NT2/D1 (cell line): ENCODE measurements around the gene TBKBP1.

Experiments
- SUZ12 ChIP-seq: IDR thresholded peaks from 2 replicates; pipeline ENCODE4 v1.6.1; 2011; ENCODE audit not compliant: insufficient read length, insufficient read depth; ENCODE audit errors: extremely low read depth
- YY1 ChIP-seq: IDR thresholded peaks from 2 replicates; pipeline ENCODE4 v1.6.1; 2011; ENCODE audit not compliant: insufficient read length, insufficient read depth
- ZNF274 ChIP-seq: IDR thresholded peaks from 2 replicates; pipeline ENCODE4 v1.6.1; 2011; ENCODE audit warnings: mild to moderate bottlenecking, low read depth, low read length

DNA sequence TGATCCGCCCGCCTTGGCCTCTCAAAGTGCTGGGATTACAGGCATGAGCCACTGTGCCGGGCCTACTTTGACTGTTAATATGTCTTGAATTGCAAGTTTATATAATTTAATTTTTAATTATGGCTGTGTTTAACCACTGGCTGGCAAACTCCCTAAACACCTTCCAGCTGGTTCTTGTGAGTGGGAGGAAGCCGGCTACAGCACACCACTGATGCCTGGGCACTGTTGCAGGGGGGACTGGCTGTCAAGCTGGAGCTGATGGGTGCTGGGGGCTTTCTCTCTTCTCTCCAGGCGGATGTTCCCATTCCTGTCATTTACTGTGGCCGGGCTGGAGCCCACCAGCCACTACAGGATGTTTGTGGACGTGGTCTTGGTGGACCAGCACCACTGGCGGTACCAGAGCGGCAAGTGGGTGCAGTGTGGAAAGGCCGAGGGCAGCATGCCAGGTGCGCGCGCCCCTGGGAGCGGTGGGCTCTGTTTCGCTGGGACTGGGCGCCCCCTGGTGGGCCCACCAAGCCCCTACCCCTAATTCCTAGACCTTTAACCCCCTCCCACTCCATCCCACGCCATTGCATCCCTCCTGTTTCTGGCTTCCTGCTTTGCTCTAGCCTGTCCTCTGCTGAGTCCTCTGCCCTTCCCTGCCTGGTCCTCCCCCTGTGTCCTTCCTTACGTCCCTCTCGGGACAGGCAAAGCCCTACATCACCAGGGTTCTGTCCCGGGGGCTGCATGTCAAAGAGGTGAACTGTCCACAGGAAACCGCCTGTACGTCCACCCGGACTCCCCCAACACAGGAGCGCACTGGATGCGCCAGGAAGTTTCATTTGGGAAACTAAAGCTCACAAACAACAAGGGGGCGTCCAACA, 48.6 kb downstream of the TBKBP1 start:
- no peak for TF ChIP-seq ZNF274
- no peak for TF ChIP-seq YY1
- no peak for TF ChIP-seq SUZ12
